ENCODE data around the gene SH3BGRL3. TPM values are rescaled to one million over a fixed set of nuclear protein-coding genes. Genes with fewer than 3 reads are reported as not detected.
"Not testable (repeated sequence)": the region's sequence is repeated elsewhere in the genome, so short reads cannot be mapped to it uniquely, and the experiment has no call there.

SH3BGRL3 gene
- total RNA-seq, 1 experiment from 2014 or later: 193 TPM

- ATAC-seq (no peak), DNase-seq (ENCODE audit: low read depth, low spot score) (no peak)
- no TSS peak for BruUV-seq (replicated peaks)
- H3K27me3 ChIP-seq (ENCODE audit: control insufficient read depth, insufficient read depth, low read length): no peaks in the 10 kb centered on the region
- intact Hi-C loops (cut with micrococcal nuclease; ENCODE audit: unreplicated experiment): no loop called here
- TF ChIP-seq TCF7L2 (IDR thresholded peaks at IDR 0.05; ENCODE audit: low read depth, low read length) (no peak), POLR2AphosphoS5 (IDR thresholded peaks at IDR 0.05; ENCODE audit: low read depth, low read length) (no peak), SIN3A (IDR thresholded peaks at IDR 0.05; ENCODE audit: borderline replicate concordance, insufficient read depth, low read depth, low read length) (no peak), CTCF (IDR thresholded peaks at IDR 0.05) (no peak)
- TF ChIP-seq, protein P1, sequence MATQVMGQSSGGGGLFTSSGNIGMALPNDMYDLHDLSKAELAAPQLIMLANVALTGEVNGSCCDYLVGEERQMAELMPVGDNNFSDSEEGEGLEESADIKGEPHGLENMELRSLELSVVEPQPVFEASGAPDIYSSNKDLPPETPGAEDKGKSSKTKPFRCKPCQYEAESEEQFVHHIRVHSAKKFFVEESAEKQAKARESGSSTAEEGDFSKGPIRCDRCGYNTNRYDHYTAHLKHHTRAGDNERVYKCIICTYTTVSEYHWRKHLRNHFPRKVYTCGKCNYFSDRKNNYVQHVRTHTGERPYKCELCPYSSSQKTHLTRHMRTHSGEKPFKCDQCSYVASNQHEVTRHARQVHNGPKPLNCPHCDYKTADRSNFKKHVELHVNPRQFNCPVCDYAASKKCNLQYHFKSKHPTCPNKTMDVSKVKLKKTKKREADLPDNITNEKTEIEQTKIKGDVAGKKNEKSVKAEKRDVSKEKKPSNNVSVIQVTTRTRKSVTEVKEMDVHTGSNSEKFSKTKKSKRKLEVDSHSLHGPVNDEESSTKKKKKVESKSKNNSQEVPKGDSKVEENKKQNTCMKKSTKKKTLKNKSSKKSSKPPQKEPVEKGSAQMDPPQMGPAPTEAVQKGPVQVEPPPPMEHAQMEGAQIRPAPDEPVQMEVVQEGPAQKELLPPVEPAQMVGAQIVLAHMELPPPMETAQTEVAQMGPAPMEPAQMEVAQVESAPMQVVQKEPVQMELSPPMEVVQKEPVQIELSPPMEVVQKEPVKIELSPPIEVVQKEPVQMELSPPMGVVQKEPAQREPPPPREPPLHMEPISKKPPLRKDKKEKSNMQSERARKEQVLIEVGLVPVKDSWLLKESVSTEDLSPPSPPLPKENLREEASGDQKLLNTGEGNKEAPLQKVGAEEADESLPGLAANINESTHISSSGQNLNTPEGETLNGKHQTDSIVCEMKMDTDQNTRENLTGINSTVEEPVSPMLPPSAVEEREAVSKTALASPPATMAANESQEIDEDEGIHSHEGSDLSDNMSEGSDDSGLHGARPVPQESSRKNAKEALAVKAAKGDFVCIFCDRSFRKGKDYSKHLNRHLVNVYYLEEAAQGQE (IDR thresholded peaks at IDR 0.05; ENCODE audit: insufficient read depth in 1 of 2, low read depth in 2 of 2, low read length in 1 of 2): no peak
- in situ Hi-C loops (cut with HindIII; ENCODE audit: low pct_unique_long_range_greater_than_20kb, low sequenced_read_pairs): no loop called here
- peaks cover 17% of the 10 kb centered on the region for H3K4me1 ChIP-seq (ENCODE audit: control insufficient read depth, insufficient read depth, low read length)
- H3K27ac ChIP-seq (ENCODE audit: low read length): peak overlapping the region; percentile 84
- H3K4me3 ChIP-seq (ENCODE audit: low read depth in 2 of 2, low read length in 2 of 2): peak overlapping the region; percentile 38 to 65
- POLR2A ChIA-PET: no interaction called here
- CTCF ChIA-PET: interaction anchor here (0.8 kb wide), 1 partner anchor 22 kb away, joined by 3 read pairs; no protein-coding TSS in a partner anchor
- no peaks in the 10 kb centered on the region; the same call in 1 of the 2 replicates for H3K36me3 ChIP-seq (ENCODE audit: control insufficient read depth, insufficient read depth, low read length)
- no peaks in the 10 kb centered on the region for H3K9me3 ChIP-seq (ENCODE audit: control insufficient read depth, insufficient read depth, low read depth, low read length)
Measured at GRCh38 chr1:26307363-26307781, 27.5 kb downstream of the SH3BGRL3 start.

- H3K27ac ChIP-seq (ENCODE audit: low read length); ATAC-seq; H3K9me3 ChIP-seq (ENCODE audit: control insufficient read depth, insufficient read depth, low read depth, low read length); H3K4me3 ChIP-seq (ENCODE audit: low read depth in 2 of 2, low read length in 2 of 2); H3K36me3 ChIP-seq (ENCODE audit: control insufficient read depth, insufficient read depth, low read length); H3K27me3 ChIP-seq (ENCODE audit: control insufficient read depth, insufficient read depth, low read length); BruUV-seq (replicated peaks); in situ Hi-C loops (cut with HindIII; ENCODE audit: low pct_unique_long_range_greater_than_20kb, low sequenced_read_pairs); intact Hi-C loops (cut with micrococcal nuclease; ENCODE audit: unreplicated experiment); DNase-seq (ENCODE audit: low read depth, low spot score); POLR2A ChIA-PET: not testable (repeated sequence)
- CTCF ChIA-PET: interaction anchor here (0.6 to 0.8 kb wide), 2 partner anchors 23 to 122 kb away, joined by 3 read pairs; no protein-coding TSS in a partner anchor
- H3K4me1 ChIP-seq (ENCODE audit: control insufficient read depth, insufficient read depth, low read length): peaks cover 13% of the 10 kb centered on the region
Measured at GRCh38 chr1:26307966-26308899, 28.3 kb downstream of the SH3BGRL3 start.

GRCh38 chr1:26314501-26314900, 34.6 kb downstream of the SH3BGRL3 start:
- no peak for ATAC-seq
- TF ChIP-seq CTCF (IDR thresholded peaks at IDR 0.05): no peak
- no TSS peak for BruUV-seq (replicated peaks)
- Histone ChIP-seq H3K36me3 (ENCODE audit: control insufficient read depth, insufficient read depth, low read length) (no peaks in the 10 kb centered on the region), H3K9me3 (ENCODE audit: control insufficient read depth, insufficient read depth, low read depth, low read length) (no peaks in the 10 kb centered on the region), H3K4me1 (ENCODE audit: control insufficient read depth, insufficient read depth, low read length) (no peaks in the 10 kb centered on the region), H3K4me3 (ENCODE audit: low read depth in 2 of 2, low read length in 2 of 2) (no peak overlapping the region), H3K27me3 (ENCODE audit: control insufficient read depth, insufficient read depth, low read length) (no peaks in the 10 kb centered on the region), H3K27ac (ENCODE audit: low read length) (no peak overlapping the region)
- in situ Hi-C loops (cut with HindIII; ENCODE audit: low pct_unique_long_range_greater_than_20kb, low sequenced_read_pairs) (no loop called here), intact Hi-C loops (cut with micrococcal nuclease; ENCODE audit: unreplicated experiment) (no loop called here)
- DNase-seq (ENCODE audit: low read depth, low spot score): no peak
- ChIA-PET CTCF (interaction anchor here (0.6 kb wide), 1 partner anchor 18 kb away, joined by 4 read pairs; no protein-coding TSS in a partner anchor), POLR2A (no interaction called here)
